Measurements from ENCODE around the gene SH3RF3.
A peak's percentile ranks its signal among the peaks of the same experiment; 100 is the strongest.

SH3RF3 gene

GRCh38 chr2:109538546-109538945, 409.5 kb downstream of the SH3RF3 start:
- DNase-seq (ENCODE audit: low read depth in 2 of 2), result no peak

DNA sequence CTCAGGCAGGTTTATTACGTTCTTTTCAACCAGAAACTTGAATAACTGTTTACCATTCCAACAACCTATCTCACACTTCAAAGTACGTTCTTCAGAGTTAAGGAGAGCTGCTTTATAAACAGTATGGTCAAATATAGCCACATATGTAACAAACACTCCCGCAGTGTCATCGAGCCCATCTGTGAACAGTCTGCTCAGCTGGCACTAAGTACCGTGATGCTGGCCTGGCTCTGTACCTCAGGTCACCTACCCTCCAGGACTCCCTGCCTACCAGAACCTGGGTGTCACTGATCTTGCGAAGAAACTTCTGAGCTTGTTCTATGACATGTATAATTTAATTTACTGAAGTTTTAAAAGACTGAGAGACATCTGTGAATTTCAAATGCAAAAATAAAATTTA, 413.4 kb downstream of the SH3RF3 start:
- no peak for DNase-seq (ENCODE audit: low read depth in 2 of 2)

DNA sequence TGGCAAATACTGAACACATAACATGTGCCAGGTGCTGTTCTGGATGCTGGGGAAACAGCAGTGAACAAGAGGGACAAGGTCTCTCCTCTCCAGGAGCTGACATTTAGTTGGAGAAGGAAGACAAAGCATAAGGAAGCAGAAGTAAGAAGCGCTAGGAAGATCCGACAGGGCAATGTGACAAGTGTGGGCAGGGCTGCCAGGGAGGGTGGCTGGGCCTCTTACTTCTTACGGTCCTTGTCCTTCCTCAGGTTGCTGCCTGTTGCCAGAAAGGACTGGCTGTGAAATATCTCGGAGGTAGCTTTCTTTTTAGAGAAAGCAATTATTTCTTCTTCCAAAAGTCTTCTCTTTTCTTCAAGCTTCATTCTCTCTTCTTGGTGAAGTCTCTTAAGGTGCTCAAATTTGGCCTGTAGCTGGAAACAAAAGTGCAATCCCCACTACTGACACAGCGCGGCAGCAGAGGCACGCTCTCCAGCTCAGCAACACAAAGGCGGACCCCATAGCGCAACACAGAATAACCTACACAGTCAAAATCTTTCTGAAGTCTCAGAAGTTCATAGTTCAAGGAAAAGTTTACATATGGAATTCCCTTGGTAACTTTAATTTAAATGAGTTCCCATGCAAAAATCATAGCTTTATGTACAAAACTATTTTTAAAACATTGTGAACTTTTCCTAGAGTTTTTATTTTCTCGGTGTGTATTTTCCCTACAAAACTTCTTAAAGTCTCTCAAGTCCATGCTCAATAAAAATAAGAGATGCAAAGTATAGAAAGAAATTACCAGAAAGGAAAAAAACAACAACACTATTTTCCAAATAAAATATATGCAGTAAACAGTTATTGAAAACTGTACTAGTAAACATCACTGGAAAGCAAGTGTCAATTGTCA, 417.1 kb downstream of the SH3RF3 start:
- peak; percentile 12 to 21 for DNase-seq (ENCODE audit: low read depth in 2 of 2)

- DNase-seq (ENCODE audit: low read depth in 2 of 2), result no peak
Measured at GRCh38 chr2:109547280-109547679, 418.3 kb downstream of the SH3RF3 start.

GRCh38 chr2:109549016-109549590, 420.1 kb downstream of the SH3RF3 start:
- no peak for DNase-seq (ENCODE audit: low read depth in 2 of 2)

Measured in stimulated activated CD8-positive, alpha-beta memory T cell treated with anti-CD3 and anti-CD28 coated beads, Interleukin-7, amount 100 ng/mL, for 4 hours (primary cell).